NB4 (cell line): ENCODE data around the gene STAB1.

Source experiments
- MYC ChIP-seq: IDR thresholded peaks from 2 replicates; pipeline ENCODE4 v1.6.1; 2011; ENCODE audit warnings: low read depth, low read length
- POLR2A ChIP-seq: IDR thresholded peaks from 2 replicates; pipeline ENCODE4 v1.6.1; 2011; ENCODE audit warnings: mild to moderate bottlenecking; ENCODE audit not compliant: insufficient read length; ENCODE audit errors: extremely low read depth

DNA sequence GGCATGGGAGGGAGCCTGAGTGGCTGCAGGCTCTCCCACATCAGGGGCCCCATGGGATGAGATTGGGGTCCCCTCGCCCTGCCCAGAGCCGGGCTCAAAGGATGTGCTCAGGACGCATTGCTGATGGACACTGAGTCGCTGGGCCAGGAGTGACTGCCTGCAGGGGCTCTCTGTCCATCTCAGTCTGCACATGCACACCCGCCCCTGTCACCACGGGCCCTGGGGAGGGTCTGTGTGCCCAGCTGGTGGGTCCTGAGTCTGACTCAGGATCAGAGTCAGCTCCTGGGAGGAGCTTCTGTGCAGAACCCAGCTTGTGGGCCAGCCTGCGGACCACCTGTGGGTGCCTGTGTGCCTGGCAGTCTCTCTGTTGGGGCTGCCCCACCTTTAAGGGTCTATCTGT is 18.1 kb downstream of the STAB1 start:
- TF ChIP-seq POLR2A, result no peak
- no peak for TF ChIP-seq MYC
